CD4-positive, alpha-beta T cell (primary cell): ENCODE results near the gene LPIN2. TPM values are rescaled to one million over a fixed set of nuclear protein-coding genes. Genes with fewer than 3 reads are reported as not detected.

Source experiments
- ATAC-seq: fragments of 200-7000 bp; cut with Tn5 transposase; one replicate; pipeline ENCODE4 v1.10.0; 2022; ENCODE audit warnings: mild to moderate bottlenecking; ENCODE audit not compliant: poor library complexity
- CTCF ChIA-PET: fragments of 350-600 bp; sonication (Branson Sonifier 250); formaldehyde crosslinking; loops from one replicate; lab custom pipeline; 2021; ENCODE audit warnings: antibody characterized with exemption, inconsistent platforms; lab: Charles Lee
- POLR2A ChIA-PET: fragments of 350-600 bp; sonication (Branson Sonifier 250); formaldehyde crosslinking; loops from one replicate; lab custom pipeline; 2021; ENCODE audit warnings: antibody characterized with exemption, inconsistent platforms; lab: Charles Lee
- DNase-seq, 14 experiments: peaks; one replicate each; pipeline ENCODE4 v3.0.0-alpha.2; 2013 to 2020; ENCODE audit warnings: mixed read lengths in 2 of 14
- H3K27ac ChIP-seq, 2 donors: one replicate each; pipeline versions ENCODE4 v1.5.1 to v1.7.0; 2013; ENCODE audit warnings: low read length in 2 of 2, low read depth in 1 of 2, mild to moderate bottlenecking in 1 of 2
- H3K27me3 ChIP-seq, 2 experiments: 1 replicate in 1 of 2; 2 replicates in 1 of 2; pipeline versions ENCODE4 v1.6.1 to v1.7.0; 2013; ENCODE audit warnings: low read length in 2 of 2, control low read depth in 1 of 2, mild to moderate bottlenecking in 1 of 2, moderate library complexity in 1 of 2; ENCODE audit not compliant: insufficient read depth in 2 of 2, control insufficient read depth in 1 of 2
- H3K36me3 ChIP-seq: one replicate; pipeline ENCODE4 v1.6.1; 2013; ENCODE audit warnings: low read length, control low read depth; ENCODE audit not compliant: insufficient read depth
- H3K4me1 ChIP-seq: one replicate; pipeline ENCODE4 v1.6.1; 2013; ENCODE audit warnings: low read length, control low read depth; ENCODE audit not compliant: insufficient read depth
- H3K4me3 ChIP-seq: one replicate; pipeline ENCODE4 v1.5.1; 2013; ENCODE audit warnings: mild to moderate bottlenecking, low read length, moderate library complexity
- H3K9me3 ChIP-seq, 2 experiments: 1 replicate in 1 of 2; 2 replicates in 1 of 2; pipeline versions ENCODE4 v1.6.1 to v1.7.0; 2013; ENCODE audit warnings: low read length in 2 of 2, mild to moderate bottlenecking in 2 of 2, control low read depth in 1 of 2, moderate library complexity in 1 of 2; ENCODE audit not compliant: control insufficient read depth in 1 of 2, insufficient read depth in 1 of 2
- H3K27ac Mint-ChIP-seq: one replicate; pipeline ENCODE4 v1.8.0; 2020; ENCODE audit warnings: mixed read lengths
- H3K27me3 Mint-ChIP-seq: one replicate; pipeline ENCODE4 v1.8.0; 2021; ENCODE audit warnings: mixed read lengths
- H3K36me3 Mint-ChIP-seq: one replicate; pipeline ENCODE4 v1.8.0; 2021; ENCODE audit warnings: low read depth, mixed read lengths
- H3K4me1 Mint-ChIP-seq: one replicate; pipeline ENCODE4 v1.8.0; 2021; ENCODE audit warnings: low read depth, mixed read lengths
- H3K4me3 Mint-ChIP-seq: one replicate; pipeline ENCODE4 v1.8.0; 2020; ENCODE audit warnings: mild to moderate bottlenecking, mixed read lengths
- H3K9me3 Mint-ChIP-seq: one replicate; pipeline ENCODE4 v1.8.0; 2020; ENCODE audit warnings: mixed read lengths
- CTCF ChIP-seq: fragments of 200-600 bp; IDR thresholded peaks from one replicate; pipeline ENCODE4 v1.8.0; 2022; ENCODE audit warnings: antibody characterized with exemption, mild to moderate bottlenecking
- intact Hi-C, 2 experiments: fragments of 100-400 bp; cut with DNase I in 1 of 2; cut with micrococcal nuclease in 1 of 2; formaldehyde crosslinking; loops; one replicate each; pipeline versions ENCODE4 v1.15.1 to v1.9.0; 2023 to 2025; cut with DNase I, micrococcal nuclease
- total RNA-seq, 174 experiments: library from RNA in 2 of 174; stranded (reverse) in 2 of 174; gene quantifications; one replicate each; pipeline ENCODE4 v1.2.3 and lab custom pipeline; 2021 to 2026

Gene LPIN2
- total RNA-seq, 2 experiments from 2014 or later: 48.7 to 49.0 TPM

- Mint-ChIP-seq H3K27ac (peak overlapping the region; percentile 96), H3K4me3 (peak overlapping the region; percentile 30), H3K9me3 (peaks cover 3% of the 10 kb centered on the region), H3K36me3 (peaks cover 29% of the 10 kb centered on the region), H3K4me1 (peaks cover 90% of the 10 kb centered on the region), H3K27me3 (no peaks in the 10 kb centered on the region)
- ChIA-PET CTCF (interaction anchor here (1.0 to 1.5 kb wide), 4 partner anchors 15 to 278 kb away, joined by 4 to 6 read pairs (median 4); no protein-coding TSS in a partner anchor), POLR2A (interaction anchor here (1.1 to 8.8 kb wide), 8 partner anchors 8 to 626 kb away, joined by 4 to 225 read pairs (median 10); partner anchors contain the start of gene MYL12A)
- ATAC-seq: no peak
- Histone ChIP-seq H3K9me3 (no peaks in the 10 kb centered on the region), H3K4me1 (peaks cover 93% of the 10 kb centered on the region), H3K4me3 (peak overlapping the region; percentile 18), H3K27me3 (no peaks in the 10 kb centered on the region), H3K36me3 (peaks cover 12% of the 10 kb centered on the region), H3K27ac (peak overlapping the region; percentile 81 to 89)
- TF ChIP-seq CTCF: no peak
- no peak for DNase-seq
- intact Hi-C loops: loop anchor here (10.0 kb wide), 2 partner anchors 477 to 627 kb away; no protein-coding TSS in a partner anchor
These were observed 45.1 kb downstream of the LPIN2 start for GRCh38 chr18:2967820-2968219.

DNA sequence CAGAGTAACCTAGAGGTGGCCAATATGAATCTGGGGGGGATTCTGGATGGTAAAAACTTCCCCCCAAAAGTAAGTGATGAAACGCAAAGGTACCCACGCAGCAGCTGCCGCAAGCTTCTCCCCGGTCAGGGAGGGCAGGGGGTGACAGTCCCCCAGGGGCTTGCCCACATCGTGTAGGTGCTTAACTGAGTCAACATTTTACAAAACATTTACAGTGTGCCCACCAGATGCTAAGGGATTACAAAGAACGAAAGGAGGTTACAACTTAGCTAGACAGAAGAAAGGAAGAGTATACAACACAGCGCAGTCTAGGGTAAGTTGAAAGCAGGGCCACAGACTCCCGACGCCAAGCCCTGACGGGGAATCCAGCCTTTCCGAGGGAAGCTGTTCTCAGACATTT lies 45.6 kb downstream of the LPIN2 start:
- intact Hi-C loops: loop anchor here (10.0 kb wide), 2 partner anchors 477 to 627 kb away; no protein-coding TSS in a partner anchor
- Histone ChIP-seq H3K4me1 (peaks cover 89% of the 10 kb centered on the region), H3K27ac (peak overlapping the region; percentile 81 to 89), H3K9me3 (no peaks in the 10 kb centered on the region), H3K4me3 (peak overlapping the region; percentile 18), H3K27me3 (no peaks in the 10 kb centered on the region), H3K36me3 (peaks cover 12% of the 10 kb centered on the region)
- ChIA-PET CTCF (interaction anchor here (1.0 to 1.5 kb wide), 4 partner anchors 16 to 279 kb away, joined by 4 to 6 read pairs (median 4); no protein-coding TSS in a partner anchor), POLR2A (interaction anchor here (1.1 to 8.8 kb wide), 7 partner anchors 8 to 627 kb away, joined by 4 to 225 read pairs (median 12); no protein-coding TSS in a partner anchor)
- Mint-ChIP-seq H3K36me3 (peaks cover 29% of the 10 kb centered on the region), H3K9me3 (peaks cover 3% of the 10 kb centered on the region), H3K27ac (peak overlapping the region; percentile 96), H3K27me3 (no peaks in the 10 kb centered on the region), H3K4me1 (peaks cover 90% of the 10 kb centered on the region), H3K4me3 (peak overlapping the region; percentile 30)
- DNase-seq: no peak
- no peak for ATAC-seq
- no peak for TF ChIP-seq CTCF

GRCh38 chr18:2966560-2966959 lies 46.4 kb downstream of the LPIN2 start:
- H3K4me3 ChIP-seq: no peak overlapping the region
- Mint-ChIP-seq H3K27ac (peak overlapping the region; percentile 96), H3K27me3 (no peaks in the 10 kb centered on the region), H3K9me3 (peaks cover 3% of the 10 kb centered on the region), H3K4me3 (peak overlapping the region; percentile 47), H3K4me1 (peaks cover 90% of the 10 kb centered on the region), H3K36me3 (peaks cover 24% of the 10 kb centered on the region)
- no peak for ATAC-seq
- no peak for DNase-seq
- H3K4me1 ChIP-seq: peaks cover 88% of the 10 kb centered on the region
- no peaks in the 10 kb centered on the region for H3K9me3 ChIP-seq
- TF ChIP-seq CTCF: no peak
- ChIA-PET POLR2A (interaction anchor here (1.1 to 6.1 kb wide), 4 partner anchors 12 to 311 kb away, joined by 3 to 66 read pairs (median 4); no protein-coding TSS in a partner anchor), CTCF (no interaction called here)
- peak overlapping the region in 1 of 2 donors; percentile 89 for H3K27ac ChIP-seq
- peaks cover 12% of the 10 kb centered on the region for H3K36me3 ChIP-seq
- intact Hi-C loops: loop anchor here (10.0 kb wide), 2 partner anchors 478 to 628 kb away; no protein-coding TSS in a partner anchor
- H3K27me3 ChIP-seq: no peaks in the 10 kb centered on the region
